GM10847 (cell line): ENCODE data around the gene CLEC2D.

Source experiments
- POLR2A ChIP-seq: IDR thresholded peaks from 2 replicates; pipeline ENCODE4 v1.6.1; 2011; ENCODE audit not compliant: insufficient read length; ENCODE audit errors: extremely low read depth

Gene CLEC2D

GRCh38 chr12:9717070-9717925 is 47.8 kb downstream of the CLEC2D start:
- no peak for TF ChIP-seq POLR2A

- TF ChIP-seq POLR2A = no peak
Observed at GRCh38 chr12:9718968-9719367, 49.5 kb downstream of the CLEC2D start.

DNA sequence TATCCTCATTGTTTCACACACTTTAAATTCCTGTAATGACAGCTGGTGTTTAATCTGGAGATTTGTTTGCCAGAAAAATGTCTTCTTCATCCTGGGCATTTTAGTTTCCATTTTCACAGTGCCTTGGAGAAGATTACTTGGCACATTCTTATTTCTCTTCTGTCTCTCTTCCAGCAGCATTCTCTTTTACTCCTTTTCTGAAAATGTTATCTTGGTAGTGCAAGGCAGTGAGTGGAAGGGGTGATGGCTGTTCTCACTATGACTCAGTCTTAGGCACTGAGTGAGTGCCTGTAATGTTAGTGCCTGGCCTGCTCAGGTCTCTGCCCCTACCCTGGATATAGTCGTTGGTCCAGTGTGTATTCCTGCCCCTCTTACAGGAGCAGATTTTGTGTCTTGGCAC is 50.3 kb downstream of the CLEC2D start:
- no peak for TF ChIP-seq POLR2A

- no peak for TF ChIP-seq POLR2A
Observed at GRCh38 chr12:9721394-9722092, 52.0 kb downstream of the CLEC2D start.

- TF ChIP-seq POLR2A = no peak
Observed at GRCh38 chr12:9724023-9724422, 54.5 kb downstream of the CLEC2D start.

GRCh38 chr12:9725213-9725870 is 55.8 kb downstream of the CLEC2D start:
- TF ChIP-seq POLR2A = no peak

- no peak for TF ChIP-seq POLR2A
Observed at GRCh38 chr12:9727813-9728212, 58.3 kb downstream of the CLEC2D start.

DNA sequence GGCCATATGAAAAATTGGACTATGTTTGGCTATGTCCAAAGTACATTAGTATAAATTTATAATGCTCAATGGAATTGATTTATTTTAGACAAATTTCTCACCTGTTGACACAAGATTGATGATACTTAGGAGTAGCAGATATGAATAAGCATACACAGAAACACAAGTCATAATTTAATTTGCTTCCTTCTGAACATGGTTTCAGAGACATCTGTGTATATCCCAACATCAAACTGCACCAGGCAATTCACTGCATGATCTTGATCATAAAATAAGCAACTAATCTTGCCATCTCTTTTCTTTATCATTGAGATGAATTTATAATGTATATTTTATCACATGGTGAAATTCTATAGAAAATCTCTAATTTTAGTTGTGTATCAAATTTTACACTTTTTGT is 59.6 kb downstream of the CLEC2D start:
- no peak for TF ChIP-seq POLR2A

DNA sequence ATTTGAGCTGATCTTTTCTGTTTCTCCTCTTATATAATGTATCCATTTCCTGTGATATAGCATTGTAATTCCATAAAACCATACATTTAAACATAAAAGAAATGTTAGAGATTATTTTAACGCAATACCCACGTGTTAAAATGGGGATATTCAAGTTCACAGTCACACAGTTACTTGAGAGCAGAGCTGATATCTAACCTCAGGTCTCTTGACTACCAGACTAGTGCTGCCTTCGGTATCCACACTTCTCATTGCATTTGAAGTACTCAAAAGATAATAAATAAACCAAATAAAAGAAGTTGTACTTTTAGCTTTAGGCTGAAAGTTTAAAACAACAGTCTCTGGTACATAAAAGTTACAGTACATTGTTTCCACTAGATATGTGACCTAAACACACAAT is 60.5 kb downstream of the CLEC2D start:
- no peak for TF ChIP-seq POLR2A

GRCh38 chr12:9730591-9730990 is 61.1 kb downstream of the CLEC2D start:
- TF ChIP-seq POLR2A = no peak

DNA sequence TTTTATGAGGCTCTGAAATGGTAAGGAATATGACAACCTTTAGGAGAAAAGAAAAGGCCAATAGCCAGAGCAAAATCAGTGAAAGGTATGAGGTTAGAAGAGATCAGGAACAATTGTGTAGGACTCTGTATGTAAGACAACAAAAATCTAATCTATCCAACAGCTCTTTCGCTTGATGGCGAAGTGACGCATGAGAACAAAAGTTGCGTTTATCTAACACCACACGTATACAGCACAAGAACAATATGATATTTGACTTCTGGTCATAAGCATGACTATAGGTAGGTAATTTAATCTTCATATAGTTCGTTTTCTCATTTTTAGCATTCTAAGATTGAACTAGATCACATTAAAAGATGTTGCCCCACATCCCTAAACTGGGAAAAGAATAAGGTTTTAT is 61.9 kb downstream of the CLEC2D start:
- no peak for TF ChIP-seq POLR2A

GRCh38 chr12:9731797-9732196 is 62.3 kb downstream of the CLEC2D start:
- TF ChIP-seq POLR2A = no peak

GRCh38 chr12:9732921-9733461 is 63.5 kb downstream of the CLEC2D start, which contains the start of gene CLECL1:
Gene CLECL1, minus strand, starts transcription at chr12:9733097.
- TF ChIP-seq POLR2A = no peak

DNA sequence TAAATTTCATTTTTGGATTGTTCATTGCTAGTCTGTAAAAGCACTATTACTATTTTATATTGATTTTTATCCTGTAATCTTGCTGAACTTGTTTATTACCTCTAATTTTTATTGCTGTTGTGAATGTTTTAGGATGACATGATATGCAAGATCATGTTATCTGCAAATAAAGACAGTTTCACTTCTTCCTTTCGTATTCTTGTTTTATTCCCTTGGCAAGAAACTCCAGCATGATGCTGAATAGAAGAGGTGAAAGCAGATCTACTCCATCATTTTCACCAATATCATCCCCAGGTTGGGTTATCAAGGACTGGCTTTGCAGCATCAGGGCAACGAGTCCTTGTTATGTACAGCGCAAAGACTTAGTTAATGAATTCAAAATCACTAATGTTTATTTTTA is 66.1 kb downstream of the CLEC2D start:
- no peak for TF ChIP-seq POLR2A

GRCh38 chr12:9736936-9737705 is 67.6 kb downstream of the CLEC2D start:
- no peak for TF ChIP-seq POLR2A

GRCh38 chr12:9740106-9740750 is 70.7 kb downstream of the CLEC2D start:
- no peak for TF ChIP-seq POLR2A
